ENCODE measurements around the gene DTX4. TPM values are rescaled to one million over a fixed set of nuclear protein-coding genes. Genes with fewer than 3 reads are reported as not detected.
"Not testable (repeated sequence)": the region's sequence is repeated elsewhere in the genome, so short reads cannot be mapped to it uniquely, and the experiment has no call there.

DTX4 gene
- polyA plus RNA-seq, 1 of the 3 experiments (the other 2 are of a cell fraction): 0.05 TPM

DNA sequence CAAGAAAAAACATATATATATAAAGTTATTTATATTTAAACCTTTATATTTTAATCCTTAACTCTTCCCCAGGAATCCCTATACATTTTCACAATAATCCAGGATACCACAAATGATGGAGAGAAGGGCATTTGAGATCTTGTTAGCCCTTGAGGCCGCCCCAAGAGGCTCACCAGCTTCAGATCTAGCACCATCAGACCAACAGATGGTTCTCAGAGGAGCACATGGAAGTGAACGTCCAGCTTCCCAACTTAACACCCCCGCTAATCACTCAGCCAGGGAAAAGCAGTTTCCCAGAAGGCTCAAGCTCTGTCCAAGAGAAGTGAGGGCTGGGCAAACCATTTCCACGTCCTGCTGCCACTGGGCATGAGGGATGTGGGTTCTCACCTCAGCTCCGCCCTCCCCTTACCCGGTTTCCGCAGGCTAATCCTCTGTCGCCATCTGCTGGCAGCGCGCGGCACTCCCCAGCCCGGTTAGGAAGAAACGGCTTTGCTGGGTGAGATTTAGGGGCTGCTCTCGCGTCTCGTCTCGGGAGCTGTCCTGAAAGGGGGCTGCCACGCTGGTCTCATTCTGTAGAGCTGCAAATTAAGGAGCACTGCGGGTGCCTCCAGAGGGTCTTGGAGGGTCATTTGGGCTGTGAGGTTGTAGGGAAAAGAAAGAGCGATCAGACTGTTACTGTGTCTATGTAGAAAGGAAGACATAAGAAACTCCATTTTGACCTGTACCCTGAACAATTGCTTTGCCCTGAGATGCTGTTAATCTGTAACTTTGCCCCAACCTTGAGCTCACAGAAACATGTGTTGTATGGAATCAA lies 36.1 kb upstream of the DTX4 start:
- peaks cover 0 to 3% of the 10 kb centered on the region in 2 experiments; a peak in 1 of 4 replicates for H3K4me1 ChIP-seq (ENCODE audit: control insufficient read depth in 1 of 2, insufficient read depth in 2 of 2, low read depth in 1 of 2, low read length in 1 of 2)
- 25% methylated on average over 15 of the region's 20 CpGs for WGBS (ENCODE audit: low lambda C conversion rate)
- peak overlapping the region; percentile 74; the same call in 1 of the 2 replicates for H2AFZ ChIP-seq (ENCODE audit: low read depth)
- DNase-seq: peak; percentile 86
- H3K9ac ChIP-seq: no peak overlapping the region
- no peaks in the 10 kb centered on the region for H4K20me1 ChIP-seq (ENCODE audit: insufficient read depth)
- H3K4me3 ChIP-seq (ENCODE audit: low read depth in 2 of 2, low read length in 1 of 2): peak overlapping the region; percentile 12 to 35; a peak in 2 of 4 replicates
- H3K9me2 ChIP-seq: no peaks in the 10 kb centered on the region
- ChIA-PET CTCF (interaction anchor here (0.6 to 3.8 kb wide), 62 partner anchors 8 to 557 kb away, joined by 3 to 46 read pairs (median 5); partner anchors contain the start of genes DTX4, FAM111B and GLYATL1B), POLR2A (interaction anchor here (1.0 kb wide), 1 partner anchor 83 kb away, joined by 3 read pairs; no protein-coding TSS in a partner anchor)
- H3K27ac ChIP-seq (ENCODE audit: low read depth in 2 of 2, low read length in 1 of 2): no peak overlapping the region
- no peaks in the 10 kb centered on the region for H3F3A ChIP-seq (replicated peaks; ENCODE audit: insufficient read depth)
- no peaks in the 10 kb centered on the region for H3K9me3 ChIP-seq
- H3K4me2 ChIP-seq: peak overlapping the region; percentile 59; the same call in 1 of the 2 replicates
- H3K27me3 ChIP-seq (ENCODE audit: insufficient read depth): no peaks in the 10 kb centered on the region
- H3K36me3 ChIP-seq (replicated peaks in 1 of 2; ENCODE audit: control insufficient read depth in 1 of 2, insufficient read depth in 2 of 2, low read length in 1 of 2): peaks cover 0 to 32% of the 10 kb centered on the region in 2 experiments
- H3K79me2 ChIP-seq (ENCODE audit: insufficient read depth): no peaks in the 10 kb centered on the region
- TF ChIP-seq, protein P1, sequence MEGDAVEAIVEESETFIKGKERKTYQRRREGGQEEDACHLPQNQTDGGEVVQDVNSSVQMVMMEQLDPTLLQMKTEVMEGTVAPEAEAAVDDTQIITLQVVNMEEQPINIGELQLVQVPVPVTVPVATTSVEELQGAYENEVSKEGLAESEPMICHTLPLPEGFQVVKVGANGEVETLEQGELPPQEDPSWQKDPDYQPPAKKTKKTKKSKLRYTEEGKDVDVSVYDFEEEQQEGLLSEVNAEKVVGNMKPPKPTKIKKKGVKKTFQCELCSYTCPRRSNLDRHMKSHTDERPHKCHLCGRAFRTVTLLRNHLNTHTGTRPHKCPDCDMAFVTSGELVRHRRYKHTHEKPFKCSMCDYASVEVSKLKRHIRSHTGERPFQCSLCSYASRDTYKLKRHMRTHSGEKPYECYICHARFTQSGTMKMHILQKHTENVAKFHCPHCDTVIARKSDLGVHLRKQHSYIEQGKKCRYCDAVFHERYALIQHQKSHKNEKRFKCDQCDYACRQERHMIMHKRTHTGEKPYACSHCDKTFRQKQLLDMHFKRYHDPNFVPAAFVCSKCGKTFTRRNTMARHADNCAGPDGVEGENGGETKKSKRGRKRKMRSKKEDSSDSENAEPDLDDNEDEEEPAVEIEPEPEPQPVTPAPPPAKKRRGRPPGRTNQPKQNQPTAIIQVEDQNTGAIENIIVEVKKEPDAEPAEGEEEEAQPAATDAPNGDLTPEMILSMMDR (IDR thresholded peaks at IDR 0.05): peak; percentile 98
- no peak for TF ChIP-seq FOXM1 (IDR thresholded peaks at IDR 0.05; ENCODE audit: low read depth)
- TF ChIP-seq RAD21 (IDR thresholded peaks at IDR 0.05; ENCODE audit: low read length): peak; percentile 94
- peak; percentile 76 for TF ChIP-seq SMC3 (IDR thresholded peaks at IDR 0.05; ENCODE audit: low read depth, low read length)

- H3K79me2 ChIP-seq (ENCODE audit: insufficient read depth); H3K27me3 ChIP-seq (ENCODE audit: insufficient read depth); H3K4me3 ChIP-seq (ENCODE audit: low read depth in 2 of 2, low read length in 1 of 2); H3K4me1 ChIP-seq (ENCODE audit: control insufficient read depth in 1 of 2, insufficient read depth in 2 of 2, low read depth in 1 of 2, low read length in 1 of 2); H3K9me2 ChIP-seq; H2AFZ ChIP-seq (ENCODE audit: low read depth); H3K9me3 ChIP-seq; DNase-seq; H3K4me2 ChIP-seq; H3F3A ChIP-seq (replicated peaks; ENCODE audit: insufficient read depth); H3K9ac ChIP-seq; H3K27ac ChIP-seq (ENCODE audit: low read depth in 2 of 2, low read length in 1 of 2); POLR2A ChIA-PET; H4K20me1 ChIP-seq (ENCODE audit: insufficient read depth): not testable (repeated sequence)
- CTCF ChIA-PET: interaction anchor here (0.6 to 3.8 kb wide), 44 partner anchors 9 to 557 kb away, joined by 3 to 46 read pairs (median 8); partner anchors contain the start of genes DTX4, FAM111B and GLYATL1B
- peaks cover 0 to 28% of the 10 kb centered on the region in 2 experiments for H3K36me3 ChIP-seq (replicated peaks in 1 of 2; ENCODE audit: control insufficient read depth in 1 of 2, insufficient read depth in 2 of 2, low read length in 1 of 2)
- WGBS (ENCODE audit: low lambda C conversion rate): 80% methylated on average over 6 of the region's 6 CpGs
Measured at GRCh38 chr11:59136551-59136950, 35.4 kb upstream of the DTX4 start.

DNA sequence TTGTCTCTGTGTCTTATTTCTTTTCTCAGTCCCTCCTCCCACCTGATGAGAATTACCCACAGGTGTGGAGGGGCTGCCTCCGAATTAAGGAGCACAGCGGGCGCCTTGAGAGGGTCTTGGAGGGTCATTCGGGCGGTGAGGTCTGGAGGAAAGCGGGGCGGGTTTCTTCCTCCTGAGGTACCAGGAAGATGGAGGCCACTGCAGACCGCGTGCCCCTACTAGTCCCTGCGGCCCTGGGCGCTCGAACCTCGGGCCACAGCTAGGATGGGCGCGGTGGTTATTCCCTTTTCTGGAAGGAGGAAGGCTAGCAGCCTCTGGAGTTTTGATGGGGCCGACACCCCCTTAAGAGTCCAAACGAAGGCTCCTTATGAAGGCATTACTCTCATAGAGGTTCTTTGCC lies 34.7 kb upstream of the DTX4 start:
- Histone ChIP-seq H3K27ac (ENCODE audit: low read depth in 2 of 2, low read length in 1 of 2) (no peak overlapping the region), H3K4me3 (ENCODE audit: low read depth in 2 of 2, low read length in 1 of 2) (no peak overlapping the region), H3K4me1 (ENCODE audit: control insufficient read depth in 1 of 2, insufficient read depth in 2 of 2, low read depth in 1 of 2, low read length in 1 of 2) (peaks cover 0 to 3% of the 10 kb centered on the region in 2 experiments; a peak in 2 of 4 replicates), H3K27me3 (ENCODE audit: insufficient read depth) (no peaks in the 10 kb centered on the region), H3K79me2 (ENCODE audit: insufficient read depth) (no peaks in the 10 kb centered on the region; the same call in 1 of the 2 replicates), H3K9ac (no peak overlapping the region), H3K4me2 (no peak overlapping the region), H3F3A (replicated peaks; ENCODE audit: insufficient read depth) (peaks cover 9% of the 10 kb centered on the region), H3K9me2 (no peaks in the 10 kb centered on the region), H3K9me3 (no peaks in the 10 kb centered on the region), H3K36me3 (replicated peaks in 1 of 2; ENCODE audit: control insufficient read depth in 1 of 2, insufficient read depth in 2 of 2, low read length in 1 of 2) (peaks cover 0 to 21% of the 10 kb centered on the region in 2 experiments), H2AFZ (ENCODE audit: low read depth) (no peak overlapping the region), H4K20me1 (ENCODE audit: insufficient read depth) (no peaks in the 10 kb centered on the region)
- WGBS (ENCODE audit: low lambda C conversion rate): 93% methylated on average over 12 of the region's 17 CpGs
- TF ChIP-seq FOSL2 (IDR thresholded peaks at IDR 0.05; ENCODE audit: borderline replicate concordance, low read depth) (no peak), TEAD4 (IDR thresholded peaks at IDR 0.05; ENCODE audit: borderline replicate concordance, insufficient read depth) (no peak), PBX3 (IDR thresholded peaks at IDR 0.05) (no peak), FOXM1 (IDR thresholded peaks at IDR 0.05; ENCODE audit: low read depth) (no peak), RCOR1 (IDR thresholded peaks at IDR 0.05; ENCODE audit: low read length) (no peak), EP300 (IDR thresholded peaks at IDR 0.05; ENCODE audit: borderline replicate concordance in 1 of 2, low read depth in 1 of 2, low read length in 1 of 2) (no peak), MXI1 (IDR thresholded peaks at IDR 0.05; ENCODE audit: low read depth, low read length) (no peak)
- ChIA-PET CTCF (interaction anchor here (0.7 to 2.3 kb wide), 3 partner anchors 10 to 34 kb away, joined by 3 to 8 read pairs (median 3); no protein-coding TSS in a partner anchor), POLR2A (no interaction called here)
- no peak for DNase-seq
